NOMO-1 treated with dmso at 0.1 percent for 144 hours (cell line): ENCODE data around the gene RNFT1.
"Not testable (repeated sequence)": the region's sequence is repeated elsewhere in the genome, so short reads cannot be mapped to it uniquely, and the experiment has no call there.

ENCODE experiments used
- DNase-seq: peaks from one replicate; lab custom pipeline; 2025; ENCODE audit not compliant: unreplicated experiment; lab: John Stamatoyannopoulos, UW

RNFT1 gene

GRCh38 chr17:59930768-59931167 is 33.8 kb downstream of the RNFT1 start:
- not testable (repeated sequence) for DNase-seq

- DNase-seq: not testable (repeated sequence)
Observed at GRCh38 chr17:59930121-59930520, 34.4 kb downstream of the RNFT1 start.

GRCh38 chr17:59920637-59921036 is 43.9 kb downstream of the RNFT1 start:
- not testable (repeated sequence) for DNase-seq

DNA sequence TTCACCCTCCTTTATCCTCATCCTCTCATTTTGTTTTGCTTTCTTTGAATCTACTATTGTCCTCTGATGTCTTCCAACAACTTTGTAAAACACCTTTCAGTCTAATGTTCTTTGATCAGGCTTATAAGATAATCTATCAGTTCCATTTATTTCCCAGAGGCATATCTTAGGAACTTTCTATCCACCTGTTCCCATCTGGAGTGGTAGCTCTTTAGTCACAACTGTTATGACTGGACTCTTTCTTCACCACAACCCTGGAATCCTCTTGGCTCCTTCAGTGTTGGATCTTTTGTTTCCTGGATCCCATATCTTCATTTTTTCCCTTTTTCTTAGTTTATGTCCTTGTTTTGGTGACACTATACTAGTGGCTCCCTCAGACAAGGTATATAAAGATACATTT is 48.1 kb downstream of the RNFT1 start:
- no peak for DNase-seq

DNA sequence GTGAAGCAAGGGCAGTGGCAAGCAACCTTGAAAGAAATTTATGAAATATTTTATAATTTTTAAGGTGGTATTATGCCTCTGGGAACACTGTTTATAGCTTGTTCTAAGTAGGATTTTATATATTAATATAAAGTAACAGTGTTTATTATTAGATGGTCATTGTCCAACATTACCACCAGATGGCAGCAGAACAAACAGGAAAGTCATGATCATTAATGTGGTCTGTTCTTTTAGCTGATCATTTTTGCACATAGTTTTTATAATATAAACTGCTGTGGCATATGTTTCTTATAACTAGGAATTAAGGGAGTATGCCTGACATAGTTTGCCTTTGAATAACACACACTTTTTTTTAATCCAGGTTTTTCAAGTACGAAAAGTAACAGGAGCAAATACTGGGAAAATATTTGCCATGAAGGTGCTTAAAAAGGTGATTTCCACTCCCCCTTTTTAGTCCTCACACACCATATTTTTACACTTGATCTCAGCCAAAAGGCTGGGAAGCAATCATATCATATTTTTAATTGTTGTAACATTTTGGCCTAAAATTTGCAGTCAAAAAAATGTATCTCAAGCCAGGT is 50.2 kb downstream of the RNFT1 start:
- no peak for DNase-seq

DNA sequence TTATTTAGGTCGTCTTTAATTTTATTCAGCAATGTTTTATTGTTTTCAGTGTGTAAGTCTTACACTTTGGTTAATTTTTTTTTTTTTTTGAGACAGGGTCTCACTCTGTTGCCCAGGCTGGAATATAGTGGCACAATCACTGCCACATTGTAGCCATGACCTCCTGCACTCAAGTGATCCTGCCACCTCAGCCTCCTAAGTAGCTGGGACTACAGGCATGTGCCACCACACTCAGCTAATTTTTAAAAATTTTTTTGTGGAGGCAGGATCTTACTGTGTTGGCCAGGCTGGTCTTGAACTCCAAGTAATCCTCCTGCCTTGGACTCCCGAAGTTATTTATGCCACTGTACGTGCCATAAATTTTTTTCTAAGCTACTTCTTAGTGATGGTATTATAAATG is 57.1 kb downstream of the RNFT1 start:
- DNase-seq: no peak

DNA sequence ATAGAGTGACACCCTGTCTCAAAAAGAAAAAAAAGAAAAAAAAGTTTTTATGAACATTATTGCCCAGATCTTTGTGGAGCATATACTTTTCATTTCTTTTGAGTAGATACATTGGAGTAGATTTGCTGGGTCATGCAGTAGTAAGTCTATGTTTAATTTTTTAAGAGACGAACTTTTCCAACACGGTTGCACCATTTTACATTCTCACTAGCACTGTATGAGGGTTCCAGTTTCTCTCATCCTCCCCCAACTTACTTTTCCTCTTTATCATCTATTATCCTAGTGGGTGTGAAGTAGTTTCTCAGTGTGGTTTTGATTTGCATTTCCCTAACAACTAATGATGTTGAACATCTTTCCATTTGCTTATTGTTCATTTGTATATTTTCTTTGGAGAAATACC is 61.1 kb downstream of the RNFT1 start:
- DNase-seq: no peak
